ENCODE data around the gene ZNF580.

ZNF580 gene

DNA sequence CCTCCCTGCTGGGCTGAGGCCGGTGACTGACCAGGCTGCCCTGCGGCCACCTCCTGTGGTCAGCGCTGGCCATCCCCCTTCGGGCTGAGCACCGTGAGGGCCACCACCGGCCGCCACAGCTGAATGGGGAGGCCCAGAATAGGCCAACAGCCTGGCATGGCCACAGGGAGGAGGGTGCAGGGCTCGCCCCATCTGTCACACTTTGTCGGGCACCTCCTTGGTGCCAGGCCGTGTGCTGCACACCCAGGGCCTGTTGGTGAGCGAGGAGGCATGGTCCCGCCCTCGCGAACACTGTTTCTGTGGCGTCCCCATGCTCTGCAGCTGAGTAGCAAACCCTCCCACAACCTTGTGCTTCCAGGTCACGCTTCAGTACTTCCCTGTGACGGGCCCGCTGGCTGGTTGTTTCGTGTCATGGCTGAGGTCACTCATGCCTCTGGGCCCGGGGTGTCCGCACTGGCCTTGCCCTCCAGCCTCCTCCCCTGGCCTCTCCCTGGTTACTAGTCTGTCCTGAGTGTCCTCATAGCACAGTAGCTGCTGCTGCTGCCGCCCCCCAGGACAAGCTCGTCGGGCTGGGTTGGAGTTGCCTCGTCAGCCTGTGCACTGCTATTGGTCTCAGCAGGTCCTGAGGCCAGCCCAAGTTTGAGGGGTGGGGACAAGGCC lies 49.4 kb downstream of the ZNF580 start:
- TF ChIP-seq, protein P1, sequence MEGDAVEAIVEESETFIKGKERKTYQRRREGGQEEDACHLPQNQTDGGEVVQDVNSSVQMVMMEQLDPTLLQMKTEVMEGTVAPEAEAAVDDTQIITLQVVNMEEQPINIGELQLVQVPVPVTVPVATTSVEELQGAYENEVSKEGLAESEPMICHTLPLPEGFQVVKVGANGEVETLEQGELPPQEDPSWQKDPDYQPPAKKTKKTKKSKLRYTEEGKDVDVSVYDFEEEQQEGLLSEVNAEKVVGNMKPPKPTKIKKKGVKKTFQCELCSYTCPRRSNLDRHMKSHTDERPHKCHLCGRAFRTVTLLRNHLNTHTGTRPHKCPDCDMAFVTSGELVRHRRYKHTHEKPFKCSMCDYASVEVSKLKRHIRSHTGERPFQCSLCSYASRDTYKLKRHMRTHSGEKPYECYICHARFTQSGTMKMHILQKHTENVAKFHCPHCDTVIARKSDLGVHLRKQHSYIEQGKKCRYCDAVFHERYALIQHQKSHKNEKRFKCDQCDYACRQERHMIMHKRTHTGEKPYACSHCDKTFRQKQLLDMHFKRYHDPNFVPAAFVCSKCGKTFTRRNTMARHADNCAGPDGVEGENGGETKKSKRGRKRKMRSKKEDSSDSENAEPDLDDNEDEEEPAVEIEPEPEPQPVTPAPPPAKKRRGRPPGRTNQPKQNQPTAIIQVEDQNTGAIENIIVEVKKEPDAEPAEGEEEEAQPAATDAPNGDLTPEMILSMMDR (IDR thresholded peaks at IDR 0.05; ENCODE audit: low read depth, low read length, missing control alignments): no peak
- DNase-seq (ENCODE audit: low read depth): no peak
- H3K4me3 ChIP-seq (ENCODE audit: low read depth, low read length): no peak overlapping the region
- in situ Hi-C loops (cut with HindIII; ENCODE audit: low sequenced_read_pairs): no loop called here

DNA sequence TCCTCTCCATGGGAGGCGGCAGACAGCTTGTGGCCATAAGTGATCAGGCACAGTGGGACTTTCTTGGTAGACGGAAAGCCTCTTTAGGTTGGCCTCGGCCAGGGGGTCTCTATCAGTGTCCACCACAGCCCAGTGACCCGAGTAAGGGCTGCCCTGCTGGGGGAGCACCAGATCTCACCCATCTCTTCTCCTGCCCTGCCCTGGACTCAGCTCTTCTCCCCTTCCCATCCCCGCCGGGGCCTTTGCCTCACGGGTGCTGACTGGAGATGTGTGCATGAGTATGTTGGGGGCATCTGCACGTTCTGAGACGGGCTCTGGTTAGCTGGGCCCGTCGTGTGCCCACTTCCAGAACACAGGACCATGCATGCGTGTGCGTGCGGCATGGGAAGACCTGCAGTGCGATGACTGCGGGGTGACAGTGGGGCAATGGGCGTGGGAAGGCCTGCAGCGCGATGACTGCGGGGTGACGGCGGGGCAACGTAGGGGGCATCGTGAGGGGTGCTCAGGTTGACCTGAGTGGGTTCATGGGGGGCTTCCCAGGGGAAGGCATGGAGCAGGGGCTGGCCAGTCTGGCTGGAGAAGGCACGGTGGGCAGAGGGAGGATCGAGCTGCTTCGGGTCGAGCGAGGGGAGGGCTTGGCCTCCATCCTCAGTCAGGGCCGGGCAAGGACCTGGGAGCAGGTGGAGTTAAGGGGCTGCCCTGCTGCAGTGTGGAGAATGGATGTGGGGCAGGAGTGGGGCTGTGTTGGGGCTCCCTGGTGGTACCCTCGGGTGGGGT lies 50.2 kb downstream of the ZNF580 start:
- H3K4me3 ChIP-seq (ENCODE audit: low read depth, low read length): no peak overlapping the region
- DNase-seq (ENCODE audit: low read depth): no peak
- in situ Hi-C loops (cut with HindIII; ENCODE audit: low sequenced_read_pairs): no loop called here
- TF ChIP-seq, protein P1 (IDR thresholded peaks at IDR 0.05; ENCODE audit: low read depth, low read length, missing control alignments): no peak

DNA sequence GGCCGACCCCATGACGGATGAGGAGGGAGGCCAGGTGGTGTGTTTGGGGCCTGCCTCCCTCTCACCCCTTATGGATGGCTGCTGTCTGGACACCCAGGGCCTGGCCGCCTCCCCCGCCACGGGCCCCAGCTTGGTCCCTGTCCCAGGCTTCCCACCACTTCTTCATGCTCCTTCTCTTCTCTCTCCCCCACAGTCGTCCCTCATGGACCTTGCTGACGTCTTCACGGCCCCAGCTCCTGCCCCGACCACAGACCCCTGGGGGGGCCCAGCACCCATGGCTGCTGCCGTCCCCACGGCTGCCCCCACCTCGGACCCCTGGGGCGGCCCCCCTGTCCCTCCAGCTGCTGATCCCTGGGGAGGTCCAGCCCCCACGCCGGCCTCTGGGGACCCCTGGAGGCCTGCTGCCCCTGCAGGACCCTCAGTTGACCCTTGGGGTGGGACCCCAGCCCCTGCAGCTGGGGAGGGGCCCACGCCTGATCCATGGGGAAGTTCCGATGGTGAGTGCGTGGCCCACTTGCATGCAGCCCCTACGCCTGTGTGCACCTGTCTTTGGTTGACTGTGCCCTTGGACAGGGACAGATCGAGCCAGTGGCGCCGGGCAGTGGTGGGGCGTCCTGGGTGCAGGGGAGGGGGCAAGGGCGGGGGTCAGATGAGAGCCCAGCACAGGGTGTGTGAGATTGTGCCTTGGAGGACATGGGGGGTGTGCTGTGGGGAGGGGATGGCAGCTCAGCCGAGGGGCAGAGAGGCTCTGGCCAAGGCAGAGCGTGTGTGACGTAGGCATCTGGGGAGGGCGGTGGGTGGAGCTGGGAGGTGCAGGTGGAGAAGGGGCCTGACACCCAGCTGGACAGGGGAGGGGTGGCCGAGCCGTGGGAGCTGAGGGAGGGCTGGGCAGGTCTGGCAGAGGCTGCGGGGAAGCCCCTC lies 51.0 kb downstream of the ZNF580 start:
- H3K4me3 ChIP-seq (ENCODE audit: low read depth, low read length): no peak overlapping the region
- TF ChIP-seq, protein P1 (IDR thresholded peaks at IDR 0.05; ENCODE audit: low read depth, low read length, missing control alignments): no peak
- in situ Hi-C loops (cut with HindIII; ENCODE audit: low sequenced_read_pairs): no loop called here
- DNase-seq (ENCODE audit: low read depth): no peak

DNA sequence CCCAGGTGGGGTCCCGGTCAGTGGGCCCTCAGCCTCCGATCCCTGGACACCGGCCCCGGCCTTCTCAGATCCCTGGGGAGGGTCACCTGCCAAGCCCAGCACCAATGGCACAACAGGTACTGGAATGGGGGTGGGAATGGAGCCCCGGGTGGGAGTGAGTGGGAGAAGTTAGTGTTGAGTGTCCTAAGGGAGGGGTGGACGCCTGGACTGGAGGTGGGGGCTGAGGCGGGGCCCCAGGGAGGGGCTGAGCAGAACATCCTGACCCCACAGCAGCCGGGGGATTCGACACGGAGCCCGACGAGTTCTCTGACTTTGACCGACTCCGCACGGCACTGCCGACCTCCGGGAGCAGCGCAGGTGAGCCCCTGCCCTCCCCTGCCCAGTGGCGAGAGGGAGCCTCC lies 51.9 kb downstream of the ZNF580 start:
- TF ChIP-seq, protein P1 (IDR thresholded peaks at IDR 0.05; ENCODE audit: low read depth, low read length, missing control alignments): no peak
- DNase-seq (ENCODE audit: low read depth): no peak
- no peak overlapping the region for H3K4me3 ChIP-seq (ENCODE audit: low read depth, low read length)
- in situ Hi-C loops (cut with HindIII; ENCODE audit: low sequenced_read_pairs): no loop called here
